ENCODE results near the gene NUMA1.

The NUMA1 gene

DNA sequence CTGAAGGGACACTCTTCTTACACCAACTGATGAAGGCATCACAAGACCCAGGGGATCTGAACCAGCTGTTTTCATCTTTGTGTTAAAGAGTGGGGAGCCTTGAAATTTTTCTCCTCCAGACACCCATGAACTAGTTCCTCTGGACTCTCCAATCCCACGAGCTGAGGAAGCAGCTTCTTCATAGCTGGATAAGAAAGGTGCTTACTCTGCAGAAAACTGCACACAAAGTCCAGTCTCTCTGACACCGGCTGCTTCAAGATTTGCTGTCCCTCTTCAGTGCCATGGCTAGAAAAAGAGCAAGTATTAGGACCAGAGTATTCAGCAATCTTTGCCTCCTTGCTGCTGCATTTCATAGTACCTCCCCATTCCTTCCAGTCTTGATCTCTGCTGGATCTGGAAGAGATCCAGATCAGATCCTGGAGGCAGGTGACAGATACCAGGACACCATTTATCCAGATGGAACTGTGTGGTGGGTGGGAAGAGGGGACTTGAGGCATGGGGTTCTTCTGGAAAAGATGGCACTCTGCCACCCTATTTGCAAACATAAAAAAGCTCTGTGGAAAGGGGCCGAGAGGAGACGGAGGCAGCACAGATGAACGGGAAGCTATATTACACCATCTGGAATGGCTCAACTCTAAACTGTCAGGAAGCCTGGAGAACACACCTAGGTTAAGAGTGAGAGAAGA lies 56.1 kb downstream of the NUMA1 start:
- no peak for TF ChIP-seq CTCF (IDR thresholded peaks at IDR 0.05; ENCODE audit: insufficient read depth, low read depth, low read length, missing control alignments)
- DNase-seq (ENCODE audit: low read depth) = no peak
- H3K4me3 ChIP-seq (ENCODE audit: low read length) = no peak overlapping the region

GRCh38 chr11:72023335-72023734 lies 57.0 kb downstream of the NUMA1 start:
- no peak for TF ChIP-seq CTCF (IDR thresholded peaks at IDR 0.05; ENCODE audit: insufficient read depth, low read depth, low read length, missing control alignments)

DNA sequence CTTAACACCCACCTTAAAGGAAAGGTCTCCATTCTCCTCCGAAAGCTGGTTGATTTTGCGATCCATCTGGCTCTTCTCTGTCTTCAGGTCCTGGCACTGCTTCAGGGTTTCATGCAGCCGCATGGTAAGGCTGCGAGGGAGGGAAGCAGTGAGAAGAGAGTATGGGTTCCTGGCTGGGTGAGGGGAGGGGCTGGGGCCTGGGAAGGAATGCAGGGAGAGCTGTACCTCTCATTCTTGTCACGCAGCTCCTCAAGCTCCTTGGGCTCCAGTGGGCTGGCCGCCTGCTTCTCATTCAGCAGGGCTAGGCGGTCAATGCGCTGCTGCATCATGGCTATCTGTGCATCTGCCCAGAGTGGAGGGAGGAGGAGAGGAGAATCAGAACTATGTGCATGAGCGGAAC lies 62.2 kb downstream of the NUMA1 start:
- DNase-seq (ENCODE audit: low read depth) = no peak
- TF ChIP-seq CTCF (IDR thresholded peaks at IDR 0.05; ENCODE audit: insufficient read depth, low read depth, low read length, missing control alignments) = no peak
- no peak overlapping the region for H3K4me3 ChIP-seq (ENCODE audit: low read length)

More at GRCh38 chr11:72023335-72023734, 57.0 kb downstream of the NUMA1 start:
- no peak overlapping the region for H3K4me3 ChIP-seq (ENCODE audit: low read length)
- DNase-seq (ENCODE audit: low read depth) = peak; percentile 34

DNA sequence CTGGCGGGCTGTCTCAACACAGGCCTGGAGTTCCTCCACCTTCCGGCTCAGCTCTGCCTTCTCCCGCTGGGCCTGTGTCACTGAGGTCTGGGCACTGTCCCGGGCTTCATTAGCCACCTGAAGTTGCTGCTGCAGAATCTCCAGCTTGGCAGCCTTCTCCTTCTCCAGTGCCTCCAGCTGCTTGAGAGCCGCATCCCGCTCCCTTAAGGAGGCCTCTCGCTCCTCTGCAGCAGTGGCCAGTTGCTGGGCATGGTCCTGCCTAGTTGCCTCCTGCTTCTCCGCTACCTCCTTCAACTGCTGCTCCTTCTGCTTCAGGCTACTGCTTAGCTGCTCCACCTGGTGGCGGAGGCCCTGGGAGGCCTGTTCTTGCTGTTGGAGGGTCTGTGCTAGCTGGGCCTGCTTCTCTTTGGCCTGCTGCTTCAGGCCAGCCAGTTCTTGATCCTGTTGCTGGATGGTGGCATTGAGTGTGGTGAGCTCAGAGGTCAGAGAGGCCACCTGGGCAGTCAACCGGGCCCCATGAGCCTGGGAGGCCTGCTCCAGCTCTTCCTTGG lies 64.8 kb downstream of the NUMA1 start:
- peak; percentile 36 for DNase-seq (ENCODE audit: low read depth)
- peak; percentile 41 for TF ChIP-seq CTCF (IDR thresholded peaks at IDR 0.05; ENCODE audit: insufficient read depth, low read depth, low read length, missing control alignments)
- no peak overlapping the region for H3K4me3 ChIP-seq (ENCODE audit: low read length)

GRCh38 chr11:72014761-72015320 lies 65.5 kb downstream of the NUMA1 start:
- TF ChIP-seq CTCF (IDR thresholded peaks at IDR 0.05; ENCODE audit: insufficient read depth, low read depth, low read length, missing control alignments) = no peak
- no peak for DNase-seq (ENCODE audit: low read depth)
- no peak overlapping the region for H3K4me3 ChIP-seq (ENCODE audit: low read length)

GRCh38 chr11:72013765-72014711 lies 66.3 kb downstream of the NUMA1 start:
- TF ChIP-seq CTCF (IDR thresholded peaks at IDR 0.05; ENCODE audit: insufficient read depth, low read depth, low read length, missing control alignments) = no peak
- no peak for DNase-seq (ENCODE audit: low read depth)
- no peak overlapping the region for H3K4me3 ChIP-seq (ENCODE audit: low read length)

All from epithelial cell of esophagus (primary cell).